GM23338 (cell line): ENCODE data around the gene NECTIN1. TPM values are rescaled to one million over a fixed set of nuclear protein-coding genes. Genes with fewer than 3 reads are reported as not detected.

ENCODE experiments used
- ATAC-seq: fragments of 200-7000 bp; cut with Tn5 transposase; 3 replicates; pipeline ENCODE4 v1.9.1; 2020
- DNase-seq: peaks from one replicate; pipeline ENCODE4 v3.0.0-alpha.2; 2015; ENCODE audit warnings: low spot score
- H2AFZ ChIP-seq: fragments of 200-600 bp; sonication (generic); 2 replicates; pipeline ENCODE4 v1.8.0; 2016; ENCODE audit warnings: antibody characterized with exemption, mild to moderate bottlenecking, moderate library complexity
- H3F3A ChIP-seq: fragments of 200-600 bp; sonication (generic); replicated peaks from 2 replicates; pipeline ENCODE4 v1.8.0; 2017; ENCODE audit warnings: antibody characterized with exemption, mixed run types, low read depth
- H3K27ac ChIP-seq: fragments of 200-600 bp; sonication (generic); 2 replicates; pipeline ENCODE4 v1.6.1; 2016; ENCODE audit warnings: low read depth
- H3K27me3 ChIP-seq: fragments of 200-600 bp; sonication (generic); 2 replicates; pipeline ENCODE4 v1.8.0; 2016; ENCODE audit warnings: mild to moderate bottlenecking, mixed run types, moderate library complexity; ENCODE audit not compliant: insufficient read depth
- H3K36me3 ChIP-seq: fragments of 200-600 bp; sonication (generic); 2 replicates; pipeline ENCODE4 v1.8.0; 2016; ENCODE audit warnings: mild to moderate bottlenecking; ENCODE audit not compliant: insufficient read depth
- H3K4me1 ChIP-seq: fragments of 200-600 bp; sonication (generic); 2 replicates; pipeline ENCODE4 v1.8.0; 2016; ENCODE audit warnings: mild to moderate bottlenecking, moderate library complexity; ENCODE audit not compliant: insufficient read depth
- H3K4me2 ChIP-seq: fragments of 200-600 bp; sonication (generic); 2 replicates; pipeline ENCODE4 v1.7.1; 2017; ENCODE audit warnings: mixed run types
- H3K4me3 ChIP-seq: fragments of 200-600 bp; sonication (generic); 2 replicates; pipeline ENCODE4 v1.6.1; 2016; ENCODE audit warnings: mixed run types
- H3K79me2 ChIP-seq: fragments of 200-600 bp; sonication (generic); replicated peaks from 2 replicates; pipeline ENCODE4 v1.8.0; 2017; ENCODE audit warnings: mild to moderate bottlenecking; ENCODE audit not compliant: insufficient read depth
- H3K9me2 ChIP-seq: fragments of 200-600 bp; sonication (generic); 2 replicates; pipeline ENCODE4 v1.8.0; 2017; ENCODE audit not compliant: insufficient read depth
- H4K20me1 ChIP-seq: fragments of 200-600 bp; sonication (generic); replicated peaks from 2 replicates; pipeline ENCODE4 v1.8.0; 2017; ENCODE audit warnings: mild to moderate bottlenecking; ENCODE audit not compliant: insufficient read depth
- H3K27ac Mint-ChIP-seq: 2 replicates; pipeline ENCODE4 v1.8.0; 2020; ENCODE audit warnings: inconsistent platforms, mild to moderate bottlenecking, moderate library complexity, mixed read lengths
- H3K27me3 Mint-ChIP-seq: 3 replicates; pipeline ENCODE4 v1.8.0; 2022; ENCODE audit warnings: low read depth, mild to moderate bottlenecking, moderate library complexity, mixed read lengths, inconsistent platforms; ENCODE audit not compliant: insufficient read depth, poor library complexity
- H3K36me3 Mint-ChIP-seq: 3 replicates; pipeline ENCODE4 v1.8.0; 2021; ENCODE audit warnings: low read depth, mild to moderate bottlenecking, inconsistent platforms, moderate library complexity, mixed read lengths
- H3K4me1 Mint-ChIP-seq: 3 replicates; pipeline ENCODE4 v1.8.0; 2020; ENCODE audit warnings: mild to moderate bottlenecking, inconsistent platforms, mixed read lengths
- H3K4me3 Mint-ChIP-seq: 3 replicates; pipeline ENCODE4 v1.8.0; 2021; ENCODE audit warnings: moderate library complexity, mild to moderate bottlenecking, inconsistent platforms, mixed read lengths
- H3K9me3 Mint-ChIP-seq: 3 replicates; pipeline ENCODE4 v1.8.0; 2020; ENCODE audit warnings: moderate library complexity, mild to moderate bottlenecking, inconsistent platforms, mixed read lengths
- CREB1 ChIP-seq: fragments of 250-450 bp; sonication (Bioruptor Pico); IDR thresholded peaks from 2 replicates; pipeline ENCODE4 v1.5.0; 2020; ENCODE audit warnings: low read depth, mild to moderate bottlenecking, moderate library complexity
- NANOG ChIP-seq: IDR thresholded peaks from 2 replicates; pipeline ENCODE4 v1.6.1; 2016; ENCODE audit warnings: antibody characterized with exemption, borderline replicate concordance
- POLR2AphosphoS5 ChIP-seq: IDR thresholded peaks from 2 replicates; pipeline ENCODE4 v1.6.1; 2016; ENCODE audit warnings: antibody characterized with exemption, low read depth
- STAT1 ChIP-seq: IDR thresholded peaks from one replicate; pipeline ENCODE4 v1.6.1; 2016; ENCODE audit warnings: antibody characterized with exemption; ENCODE audit not compliant: unreplicated experiment
- polyA plus RNA-seq: library from polyadenylated mRNA; unstranded; fragments of >200 nt; fragmentation: Nextera tagmentation; extraction: Ambion mirVana; gene quantifications from 2 replicates; pipeline ENCODE4 v1.2.1, GENCODE V29; 2016
- total RNA-seq: library from RNA; depleted of rRNA; stranded (reverse); fragments of >200 nt; shearing (Covaris generic); gene quantifications from 2 replicates; pipeline ENCODE4 v1.2.3, GENCODE V29; 2014
- TF ChIP-seq, protein P1 (sequence below): fragments of 250-450 bp; sonication (Bioruptor Pico); IDR thresholded peaks from 2 replicates; pipeline ENCODE4 v1.5.0; 2020; ENCODE audit warnings: mild to moderate bottlenecking, moderate library complexity

Gene NECTIN1
- total and polyA plus RNA-seq, 2 experiments from 2014 or later = 18.7 to 56.3 TPM

DNA sequence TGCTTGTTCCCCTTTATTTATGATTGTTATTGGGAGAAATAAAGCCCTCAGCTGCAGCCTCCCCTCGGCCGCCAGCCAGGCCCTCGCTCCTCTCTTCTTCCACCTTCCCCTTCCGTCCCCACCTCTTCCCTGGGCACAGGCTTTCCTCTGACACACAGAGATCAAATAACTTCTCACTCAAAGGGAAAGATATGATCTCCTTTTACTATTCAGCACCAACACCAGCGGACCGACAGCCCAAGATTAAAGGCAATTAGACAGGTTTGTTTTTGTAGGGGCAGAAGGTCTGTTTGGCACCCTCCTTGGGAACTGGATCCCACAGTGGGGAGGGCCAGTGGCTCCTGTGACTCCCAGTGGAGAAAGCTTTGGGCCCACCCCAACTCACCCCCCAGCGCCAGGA, 23.0 kb downstream of the NECTIN1 start (continued):
- TF ChIP-seq, protein P1, sequence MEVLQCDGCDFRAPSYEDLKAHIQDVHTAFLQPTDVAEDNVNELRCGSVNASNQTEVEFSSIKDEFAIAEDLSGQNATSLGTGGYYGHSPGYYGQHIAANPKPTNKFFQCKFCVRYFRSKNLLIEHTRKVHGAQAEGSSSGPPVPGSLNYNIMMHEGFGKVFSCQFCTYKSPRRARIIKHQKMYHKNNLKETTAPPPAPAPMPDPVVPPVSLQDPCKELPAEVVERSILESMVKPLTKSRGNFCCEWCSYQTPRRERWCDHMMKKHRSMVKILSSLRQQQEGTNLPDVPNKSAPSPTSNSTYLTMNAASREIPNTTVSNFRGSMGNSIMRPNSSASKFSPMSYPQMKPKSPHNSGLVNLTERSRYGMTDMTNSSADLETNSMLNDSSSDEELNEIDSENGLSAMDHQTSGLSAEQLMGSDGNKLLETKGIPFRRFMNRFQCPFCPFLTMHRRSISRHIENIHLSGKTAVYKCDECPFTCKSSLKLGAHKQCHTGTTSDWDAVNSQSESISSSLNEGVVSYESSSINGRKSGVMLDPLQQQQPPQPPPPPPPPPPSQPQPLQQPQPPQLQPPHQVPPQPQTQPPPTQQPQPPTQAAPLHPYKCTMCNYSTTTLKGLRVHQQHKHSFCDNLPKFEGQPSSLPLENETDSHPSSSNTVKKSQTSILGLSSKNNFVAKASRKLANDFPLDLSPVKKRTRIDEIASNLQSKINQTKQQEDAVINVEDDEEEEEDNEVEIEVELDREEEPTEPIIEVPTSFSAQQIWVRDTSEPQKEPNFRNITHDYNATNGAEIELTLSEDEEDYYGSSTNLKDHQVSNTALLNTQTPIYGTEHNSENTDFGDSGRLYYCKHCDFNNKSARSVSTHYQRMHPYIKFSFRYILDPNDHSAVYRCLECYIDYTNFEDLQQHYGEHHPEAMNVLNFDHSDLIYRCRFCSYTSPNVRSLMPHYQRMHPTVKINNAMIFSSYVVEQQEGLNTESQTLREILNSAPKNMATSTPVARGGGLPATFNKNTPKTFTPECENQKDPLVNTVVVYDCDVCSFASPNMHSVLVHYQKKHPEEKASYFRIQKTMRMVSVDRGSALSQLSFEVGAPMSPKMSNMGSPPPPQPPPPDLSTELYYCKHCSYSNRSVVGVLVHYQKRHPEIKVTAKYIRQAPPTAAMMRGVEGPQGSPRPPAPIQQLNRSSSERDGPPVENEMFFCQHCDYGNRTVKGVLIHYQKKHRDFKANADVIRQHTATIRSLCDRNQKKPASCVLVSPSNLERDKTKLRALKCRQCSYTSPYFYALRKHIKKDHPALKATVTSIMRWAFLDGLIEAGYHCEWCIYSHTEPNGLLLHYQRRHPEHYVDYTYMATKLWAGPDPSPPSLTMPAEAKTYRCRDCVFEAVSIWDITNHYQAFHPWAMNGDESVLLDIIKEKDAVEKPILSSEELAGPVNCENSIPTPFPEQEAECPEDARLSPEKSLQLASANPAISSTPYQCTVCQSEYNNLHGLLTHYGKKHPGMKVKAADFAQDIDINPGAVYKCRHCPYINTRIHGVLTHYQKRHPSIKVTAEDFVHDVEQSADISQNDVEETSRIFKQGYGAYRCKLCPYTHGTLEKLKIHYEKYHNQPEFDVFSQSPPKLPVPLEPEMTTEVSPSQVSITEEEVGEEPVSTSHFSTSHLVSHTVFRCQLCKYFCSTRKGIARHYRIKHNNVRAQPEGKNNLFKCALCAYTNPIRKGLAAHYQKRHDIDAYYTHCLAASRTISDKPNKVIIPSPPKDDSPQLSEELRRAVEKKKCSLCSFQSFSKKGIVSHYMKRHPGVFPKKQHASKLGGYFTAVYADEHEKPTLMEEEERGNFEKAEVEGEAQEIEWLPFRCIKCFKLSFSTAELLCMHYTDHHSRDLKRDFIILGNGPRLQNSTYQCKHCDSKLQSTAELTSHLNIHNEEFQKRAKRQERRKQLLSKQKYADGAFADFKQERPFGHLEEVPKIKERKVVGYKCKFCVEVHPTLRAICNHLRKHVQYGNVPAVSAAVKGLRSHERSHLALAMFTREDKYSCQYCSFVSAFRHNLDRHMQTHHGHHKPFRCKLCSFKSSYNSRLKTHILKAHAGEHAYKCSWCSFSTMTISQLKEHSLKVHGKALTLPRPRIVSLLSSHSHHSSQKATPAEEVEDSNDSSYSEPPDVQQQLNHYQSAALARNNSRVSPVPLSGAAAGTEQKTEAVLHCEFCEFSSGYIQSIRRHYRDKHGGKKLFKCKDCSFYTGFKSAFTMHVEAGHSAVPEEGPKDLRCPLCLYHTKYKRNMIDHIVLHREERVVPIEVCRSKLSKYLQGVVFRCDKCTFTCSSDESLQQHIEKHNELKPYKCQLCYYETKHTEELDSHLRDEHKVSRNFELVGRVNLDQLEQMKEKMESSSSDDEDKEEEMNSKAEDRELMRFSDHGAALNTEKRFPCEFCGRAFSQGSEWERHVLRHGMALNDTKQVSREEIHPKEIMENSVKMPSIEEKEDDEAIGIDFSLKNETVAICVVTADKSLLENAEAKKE (CRISPR knock-in tag) = no peak

DNA sequence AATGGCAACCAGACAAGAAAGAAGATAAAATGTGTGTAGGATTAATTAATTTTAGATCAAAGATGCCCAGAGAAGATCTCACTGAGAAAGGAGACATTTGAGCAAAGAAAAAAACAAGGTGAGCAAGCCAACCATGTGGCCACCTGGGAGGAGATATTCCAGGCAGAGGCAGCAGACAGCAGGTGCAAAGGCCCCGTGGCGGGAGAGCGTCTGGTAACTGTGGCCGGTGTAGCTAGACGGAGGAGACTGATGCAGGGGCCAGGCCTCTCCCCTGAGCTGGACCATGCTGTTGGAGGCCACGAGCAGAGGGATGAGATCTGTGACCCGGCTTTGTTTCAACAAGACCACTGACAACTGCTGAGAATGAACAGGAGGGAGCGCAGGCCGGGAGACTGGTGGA, 23.6 kb downstream of the NECTIN1 start:
- Mint-ChIP-seq H3K4me3 (no peak overlapping the region), H3K27me3 (peaks cover 20% of the 10 kb centered on the region), H3K36me3 (peaks cover 8% of the 10 kb centered on the region; the same call in 2 of the 3 replicates), H3K27ac (no peak overlapping the region), H3K9me3 (no peaks in the 10 kb centered on the region), H3K4me1 (peaks cover 48% of the 10 kb centered on the region)
- H3K4me3 ChIP-seq = no peak overlapping the region
- H3F3A ChIP-seq = no peaks in the 10 kb centered on the region
- no peak overlapping the region for H2AFZ ChIP-seq
- TF ChIP-seq STAT1 = no peak
- no peak for TF ChIP-seq CREB1 (CRISPR knock-in tag)
- TF ChIP-seq NANOG = no peak
- no peak for TF ChIP-seq POLR2AphosphoS5
- no peaks in the 10 kb centered on the region for H3K36me3 ChIP-seq
- H3K79me2 ChIP-seq = peaks cover 94% of the 10 kb centered on the region
- H4K20me1 ChIP-seq = peaks cover 73% of the 10 kb centered on the region
- H3K4me2 ChIP-seq = no peak overlapping the region
- peaks cover 6% of the 10 kb centered on the region; the same call in 1 of the 2 replicates for H3K4me1 ChIP-seq
- H3K27ac ChIP-seq = no peak overlapping the region
- DNase-seq = no peak
- no peaks in the 10 kb centered on the region for H3K27me3 ChIP-seq
- ATAC-seq = no peak
- no peaks in the 10 kb centered on the region for H3K9me2 ChIP-seq

DNA sequence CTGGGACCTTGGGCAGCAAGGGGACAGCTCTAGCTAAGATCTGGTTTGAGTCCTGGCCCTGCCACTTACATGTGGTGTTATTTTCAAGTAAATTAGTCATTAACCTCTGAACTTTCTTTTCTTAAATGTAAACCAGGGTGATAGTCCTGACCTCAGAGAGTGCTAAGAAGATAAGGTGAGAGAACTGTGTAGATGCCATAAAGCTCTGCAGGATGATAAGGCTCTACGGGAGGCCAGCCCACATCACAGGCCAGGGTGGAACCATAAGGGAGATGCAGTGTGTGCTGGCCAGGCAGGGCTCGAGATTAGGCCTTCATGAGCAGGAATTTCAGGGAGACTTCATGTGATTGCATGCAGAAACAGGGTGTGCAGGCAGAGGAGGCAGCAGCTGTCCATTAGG, 24.2 kb downstream of the NECTIN1 start:
- Histone ChIP-seq H3F3A (no peaks in the 10 kb centered on the region), H3K9me2 (no peaks in the 10 kb centered on the region), H3K27ac (no peak overlapping the region), H3K27me3 (no peaks in the 10 kb centered on the region), H3K4me1 (peaks cover 6% of the 10 kb centered on the region; the same call in 1 of the 2 replicates), H3K36me3 (no peaks in the 10 kb centered on the region), H3K4me2 (no peak overlapping the region), H3K79me2 (peaks cover 94% of the 10 kb centered on the region), H4K20me1 (peaks cover 68% of the 10 kb centered on the region), H3K4me3 (no peak overlapping the region), H2AFZ (no peak overlapping the region)
- Mint-ChIP-seq H3K9me3 (no peaks in the 10 kb centered on the region), H3K36me3 (peaks cover 8% of the 10 kb centered on the region; the same call in 2 of the 3 replicates), H3K4me1 (peaks cover 44% of the 10 kb centered on the region), H3K27ac (no peak overlapping the region), H3K4me3 (no peak overlapping the region), H3K27me3 (peaks cover 20% of the 10 kb centered on the region)
- ATAC-seq = no peak
- DNase-seq = no peak
- TF ChIP-seq, protein P1 (CRISPR knock-in tag) = no peak
